Measurements from ENCODE around the gene COX5B.
A peak's percentile ranks its signal among the peaks of the same experiment; 100 is the strongest.
"Not testable (repeated sequence)": the region's sequence is repeated elsewhere in the genome, so short reads cannot be mapped to it uniquely, and the experiment has no call there.

The COX5B gene

DNA sequence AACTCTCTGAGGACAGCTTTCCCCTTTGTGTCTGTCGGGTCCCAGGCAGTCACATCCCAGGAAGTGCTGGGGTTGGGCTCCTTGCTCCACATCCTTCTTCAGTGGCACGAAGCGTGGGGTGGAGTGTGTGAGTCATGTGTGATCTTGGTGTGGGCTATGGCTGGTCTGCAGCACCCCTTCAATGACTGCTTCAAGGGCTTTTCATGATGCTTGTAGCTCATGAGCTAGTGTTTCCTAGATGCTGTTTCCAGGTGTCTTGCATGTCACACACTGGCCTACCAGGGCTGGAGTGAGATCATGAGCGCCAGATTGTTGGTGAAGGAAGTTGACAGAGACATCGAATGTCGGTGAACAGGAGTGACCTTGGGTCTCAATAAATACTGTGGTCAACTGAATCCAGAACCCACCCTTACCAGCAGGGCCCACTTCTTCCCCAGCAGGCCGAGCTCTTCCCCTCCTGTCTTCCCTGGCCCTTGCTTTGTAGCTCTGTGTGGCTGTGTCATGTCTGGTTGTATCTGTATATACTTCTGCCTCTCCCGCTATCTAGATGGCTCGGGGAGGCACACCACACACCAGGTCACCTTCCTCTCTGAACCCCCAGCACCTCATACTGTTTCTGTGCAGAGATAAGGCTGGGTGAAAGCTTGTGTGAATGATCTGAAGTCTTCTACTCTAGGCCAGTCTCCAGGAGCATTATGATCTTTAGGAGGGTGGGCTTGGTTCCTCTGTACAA is 27.5 kb downstream of the COX5B start:
- DNase-seq (ENCODE audit: low read depth): no peak

DNA sequence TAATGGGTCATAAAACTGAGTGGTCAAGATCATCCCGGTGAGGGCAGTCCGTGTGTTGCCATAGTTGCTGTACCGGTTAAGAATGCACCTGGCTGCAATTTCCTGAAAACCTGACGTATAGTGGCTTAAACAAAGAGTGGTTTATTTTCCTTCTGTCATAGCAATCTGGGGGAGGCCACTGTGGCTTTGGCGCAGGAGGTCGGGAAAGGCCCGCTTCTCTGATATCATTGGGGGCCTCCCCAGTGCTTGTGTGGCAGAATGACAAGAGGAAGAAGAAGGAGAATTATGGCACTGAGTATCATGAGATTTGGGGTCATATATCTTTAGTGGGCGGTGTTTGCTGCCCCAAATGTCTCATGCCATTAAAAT is 28.0 kb downstream of the COX5B start:
- DNase-seq (ENCODE audit: low read depth): no peak

DNA sequence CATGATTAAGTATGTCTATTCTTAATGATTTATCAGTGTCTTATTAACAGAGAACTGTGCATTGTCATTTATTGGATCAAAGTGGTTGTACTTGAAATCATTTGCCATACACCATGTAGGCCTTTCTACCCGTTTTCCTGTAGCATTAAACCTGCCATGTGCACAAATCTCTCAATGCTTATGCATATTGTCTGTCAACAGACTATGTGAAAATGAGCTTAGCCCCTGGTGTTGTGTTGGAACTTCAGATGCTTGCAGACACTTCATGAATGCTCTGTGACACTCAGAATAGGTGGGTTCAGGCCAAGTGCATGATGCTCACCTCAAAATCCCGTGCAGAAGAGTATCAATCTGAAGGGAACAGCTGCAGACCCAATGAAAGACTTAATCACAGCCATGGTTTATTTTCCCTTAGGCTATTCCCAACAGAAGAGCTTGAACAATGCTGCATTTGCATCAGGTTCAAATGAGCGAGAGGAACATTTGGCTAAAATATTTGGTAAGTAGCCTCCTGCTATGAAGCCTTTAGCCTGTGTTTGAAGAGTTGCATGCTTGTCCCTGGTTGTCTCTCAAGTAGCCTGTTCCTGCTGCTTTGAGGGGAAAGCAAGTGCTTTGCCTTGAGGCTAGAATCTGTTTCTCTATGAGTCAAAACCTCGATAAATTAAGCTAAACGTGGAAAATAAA is 29.7 kb downstream of the COX5B start:
- DNase-seq (ENCODE audit: low read depth): no peak

DNA sequence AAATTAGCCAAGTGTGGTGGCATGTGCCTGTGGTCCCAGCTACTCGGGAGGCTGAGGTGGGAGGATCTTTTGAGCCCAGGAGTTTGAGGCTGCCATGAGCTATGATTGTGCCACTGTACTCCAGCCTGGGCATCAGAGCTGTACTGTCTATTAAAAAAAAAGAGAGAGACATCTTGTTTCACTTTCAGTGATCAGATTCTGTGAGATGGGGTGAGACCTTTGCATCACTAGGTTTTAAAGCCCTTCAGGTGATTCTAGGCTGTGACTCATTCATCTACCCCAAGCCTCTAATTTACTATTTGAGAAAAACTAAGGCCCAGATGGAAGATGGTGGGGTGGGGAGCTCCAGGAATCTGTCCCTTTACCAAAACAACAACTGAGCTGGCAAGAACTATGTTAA is 30.8 kb downstream of the COX5B start:
- DNase-seq (ENCODE audit: low read depth): no peak

DNA sequence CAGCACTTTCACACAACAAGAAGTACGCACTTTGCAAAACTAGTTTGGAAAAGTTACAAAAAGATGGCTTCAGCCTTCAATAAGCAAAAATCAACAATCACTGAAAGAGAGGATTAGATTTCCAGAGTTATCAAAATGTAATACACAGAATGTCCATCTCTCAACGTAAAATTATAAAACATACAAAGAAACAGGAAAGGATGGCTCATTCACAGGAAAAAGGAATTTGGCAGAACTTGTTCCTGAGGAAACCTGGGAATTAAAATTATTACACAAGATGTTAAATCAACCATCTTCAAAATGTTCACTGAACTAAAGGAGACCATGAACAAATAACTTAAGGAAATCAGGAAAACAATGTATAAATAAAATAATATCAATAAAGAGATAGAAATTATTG is 31.6 kb downstream of the COX5B start:
- no peak for DNase-seq (ENCODE audit: low read depth)

DNA sequence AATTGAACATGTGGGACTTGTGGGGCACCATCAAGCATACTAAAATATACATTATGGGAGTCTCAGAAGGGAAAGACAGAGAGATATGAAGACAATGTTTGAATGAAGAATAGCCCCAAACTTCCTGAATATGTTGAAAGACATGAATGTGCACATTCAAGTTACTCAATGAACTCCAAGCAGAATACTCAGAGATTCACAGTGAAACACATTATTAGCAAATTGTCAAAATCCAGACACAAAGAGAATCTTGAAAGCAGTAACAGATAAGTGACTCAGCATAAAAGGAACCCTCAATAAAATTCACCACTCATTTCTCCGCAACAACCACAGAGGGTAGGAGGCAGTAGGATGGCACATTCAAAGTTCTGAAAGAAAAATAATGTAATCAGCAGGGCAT is 32.4 kb downstream of the COX5B start:
- DNase-seq (ENCODE audit: low read depth): no peak

DNA sequence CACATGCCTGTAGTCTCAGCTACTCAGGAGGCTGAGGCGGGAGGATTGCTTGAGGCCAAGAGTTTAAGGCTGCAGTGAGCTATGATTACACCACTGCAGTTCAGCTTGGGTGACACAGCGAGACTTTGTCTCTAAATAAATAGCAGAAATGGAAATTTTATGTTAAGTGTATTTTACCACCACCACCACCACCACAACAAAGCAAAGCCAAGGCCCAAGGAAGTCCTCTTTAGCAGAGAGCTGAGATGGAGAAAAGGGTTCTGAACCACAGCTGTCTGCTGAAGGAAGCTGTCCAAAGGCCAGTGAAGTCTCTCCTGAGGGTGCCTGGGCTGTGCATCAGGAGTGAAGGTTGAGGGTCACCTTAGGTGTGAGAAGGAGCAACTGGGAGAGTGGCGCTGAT is 41.4 kb downstream of the COX5B start:
- not testable (repeated sequence) for DNase-seq (ENCODE audit: low read depth)

DNA sequence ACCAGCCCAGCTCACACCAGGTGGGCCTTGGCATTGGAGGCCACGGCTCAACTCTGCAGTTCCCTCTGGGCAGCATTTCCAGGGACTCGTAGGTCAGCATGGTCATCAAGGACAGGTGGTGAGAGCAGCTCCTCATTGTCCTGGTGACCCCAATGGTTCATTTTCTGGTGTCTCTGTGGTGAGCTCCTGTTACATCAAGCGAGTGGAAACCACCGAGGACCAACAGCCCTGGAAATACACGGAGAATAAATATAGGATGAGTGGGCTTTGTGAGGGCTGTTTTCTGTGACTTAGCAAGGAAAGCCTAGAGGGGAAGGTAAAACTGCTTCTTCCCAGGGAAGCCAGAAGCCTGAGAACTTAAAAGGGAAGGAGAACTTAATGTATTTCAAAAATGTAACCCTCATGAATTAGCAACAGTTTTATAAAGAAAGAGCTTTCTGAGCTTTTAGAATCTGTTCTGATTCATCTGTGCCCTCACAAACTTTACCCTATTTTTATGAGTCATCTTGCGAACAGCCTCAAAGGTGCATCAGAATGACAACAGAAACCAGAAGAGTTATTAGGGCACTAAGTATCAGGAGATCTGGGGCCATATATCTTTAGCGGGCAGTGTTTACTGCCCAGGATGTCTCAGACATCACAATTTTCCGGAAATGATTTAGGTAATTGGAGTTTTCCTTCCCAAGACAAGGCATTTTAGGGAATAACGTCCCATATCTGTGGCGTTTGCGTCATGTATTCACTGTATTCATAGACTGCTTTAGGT is 42.4 kb downstream of the COX5B start:
- no peak for DNase-seq (ENCODE audit: low read depth)

DNA sequence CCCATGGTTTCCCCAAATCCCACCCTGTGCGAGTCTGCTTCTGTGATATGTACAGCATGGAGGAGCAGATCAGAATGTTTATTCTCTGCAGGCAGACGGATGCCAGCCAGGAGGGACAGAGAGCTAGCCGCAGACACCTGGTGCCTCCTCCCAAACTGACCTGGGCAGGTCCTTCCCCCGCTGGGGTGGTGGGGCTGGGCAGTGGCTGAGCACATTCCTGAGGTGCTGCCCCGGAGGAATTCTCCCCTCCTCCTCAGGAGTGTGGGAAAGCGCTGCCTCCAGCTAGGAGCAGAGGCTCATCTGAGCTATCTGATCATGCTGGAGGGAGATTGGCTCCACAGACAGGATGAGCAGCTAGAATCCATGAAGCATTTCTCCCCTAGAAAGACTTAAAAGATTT is 45.3 kb downstream of the COX5B start:
- DNase-seq (ENCODE audit: low read depth): no peak

DNA sequence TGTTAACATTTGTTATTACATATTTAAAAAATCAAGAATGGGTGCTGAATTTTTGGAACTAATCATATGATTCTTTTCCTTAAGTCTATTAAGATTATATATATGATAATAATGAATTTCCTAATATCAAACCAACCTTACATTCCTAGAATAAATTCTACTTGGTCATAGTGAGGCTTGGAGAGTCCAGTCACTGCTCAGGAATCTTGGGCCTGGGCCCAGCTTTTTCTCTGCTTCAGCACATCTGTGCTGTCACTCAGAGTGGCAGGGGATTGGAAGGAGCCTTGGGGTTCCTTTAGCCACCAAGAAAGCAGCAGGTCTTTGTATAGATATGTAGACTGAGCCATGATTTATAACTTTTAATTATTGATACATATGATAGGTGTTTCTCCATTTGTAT is 47.6 kb downstream of the COX5B start:
- DNase-seq (ENCODE audit: low read depth): no peak

DNA sequence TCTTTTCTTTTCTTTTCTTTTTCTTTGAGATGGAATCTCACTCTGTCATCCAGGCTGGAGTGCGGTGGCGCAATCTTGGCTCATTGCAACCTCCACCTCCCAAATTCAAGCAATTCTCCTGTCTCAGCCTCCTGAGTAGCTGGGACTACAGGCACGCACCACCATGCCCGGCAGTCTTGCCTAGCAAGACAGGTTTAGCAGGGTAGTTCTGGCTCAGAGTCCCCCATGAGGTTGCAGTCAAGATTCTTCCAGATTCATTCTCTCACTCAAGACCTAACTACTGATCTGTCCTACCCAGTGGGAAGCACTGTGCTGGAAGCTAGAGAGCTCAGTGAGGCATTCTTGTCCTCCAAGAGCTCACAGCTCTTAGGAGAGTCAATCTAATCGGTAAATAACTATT is 49.9 kb downstream of the COX5B start:
- no peak for DNase-seq (ENCODE audit: low read depth)

DNA sequence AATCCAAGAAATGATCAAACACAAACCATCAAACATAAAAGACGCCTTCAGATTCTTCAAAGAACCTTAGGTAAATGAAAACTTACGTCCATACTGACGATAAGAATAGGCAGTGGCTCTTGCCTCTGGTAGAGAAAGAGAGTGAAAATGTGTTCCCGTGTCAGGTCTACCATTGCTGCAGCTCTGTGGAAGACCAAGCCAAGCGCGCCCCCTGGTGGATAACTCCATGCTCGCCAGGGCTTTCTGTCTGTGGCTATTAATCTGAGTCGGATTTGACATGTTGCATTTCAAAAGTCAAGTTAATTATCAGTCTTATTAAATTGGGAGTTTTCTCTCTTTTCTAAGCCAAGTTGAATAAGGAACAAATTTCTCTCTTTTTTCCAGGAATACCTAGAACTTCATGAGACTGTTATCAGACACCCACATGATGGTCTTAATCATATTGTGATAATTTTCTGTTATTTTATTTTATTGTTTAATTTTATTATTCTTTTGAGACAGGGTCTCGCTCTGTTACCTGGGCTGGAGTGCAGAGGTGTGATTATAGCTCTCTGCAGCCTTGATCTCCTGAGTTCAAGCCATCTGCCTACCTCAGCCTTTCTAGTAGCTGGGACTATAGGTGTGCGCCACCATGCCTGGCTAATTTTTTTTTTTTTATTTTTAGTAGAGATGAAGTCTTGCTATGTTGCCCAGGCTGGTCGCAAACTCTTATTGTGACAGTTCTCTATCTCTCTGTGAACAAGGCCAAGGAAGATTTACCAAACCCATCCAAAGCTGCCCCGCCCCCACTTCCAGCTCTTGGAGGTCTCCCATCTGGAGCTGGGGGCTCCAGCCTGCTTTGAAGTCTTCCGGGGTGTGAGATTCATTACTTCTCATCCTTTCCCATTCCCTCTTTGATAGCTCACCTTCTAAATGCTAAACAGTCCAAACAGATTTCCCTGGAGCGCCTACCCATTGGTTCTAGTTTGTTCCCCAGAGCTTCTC is 51.7 kb downstream of the COX5B start:
- DNase-seq (ENCODE audit: low read depth): peak; percentile 83

Measured in activated T-helper 1 cell treated with Interleukin-2 at 50 U/mL for 16 hours (primary cell).